ENCODE measurements around the gene CSNK2A1.

The CSNK2A1 gene

GRCh38 chr20:434221-434620, 109.4 kb downstream of the CSNK2A1 start:
- Histone ChIP-seq H3K4me1 (ENCODE audit: insufficient read depth, low read length) (peaks cover 4% of the 10 kb centered on the region; the same call in 1 of the 2 replicates), H3K36me3 (ENCODE audit: insufficient read depth, low read length) (peaks cover 4% of the 10 kb centered on the region), H3K9ac (ENCODE audit: low read depth, low read length) (no peak overlapping the region; the same call in 1 of the 2 replicates), H3K9me3 (ENCODE audit: control insufficient read depth, insufficient read depth, low read length) (no peaks in the 10 kb centered on the region)

- Histone ChIP-seq H3K9ac (ENCODE audit: low read depth, low read length) (no peak overlapping the region), H3K9me3 (ENCODE audit: control insufficient read depth, insufficient read depth, low read length) (no peaks in the 10 kb centered on the region), H3K36me3 (ENCODE audit: insufficient read depth, low read length) (peaks cover 4% of the 10 kb centered on the region), H3K4me1 (ENCODE audit: insufficient read depth, low read length) (peaks cover 4% of the 10 kb centered on the region; the same call in 1 of the 2 replicates)
Measured at GRCh38 chr20:433300-433975, 110.2 kb downstream of the CSNK2A1 start.

GRCh38 chr20:432677-433299, 110.8 kb downstream of the CSNK2A1 start:
- H3K9ac ChIP-seq (ENCODE audit: low read depth, low read length): no peak overlapping the region
- peaks cover 4% of the 10 kb centered on the region; the same call in 1 of the 2 replicates for H3K4me1 ChIP-seq (ENCODE audit: insufficient read depth, low read length)
- no peaks in the 10 kb centered on the region for H3K9me3 ChIP-seq (ENCODE audit: control insufficient read depth, insufficient read depth, low read length)
- peaks cover 4% of the 10 kb centered on the region for H3K36me3 ChIP-seq (ENCODE audit: insufficient read depth, low read length)

GRCh38 chr20:432208-432607, 111.4 kb downstream of the CSNK2A1 start:
- H3K36me3 ChIP-seq (ENCODE audit: insufficient read depth, low read length): peaks cover 1% of the 10 kb centered on the region
- no peaks in the 10 kb centered on the region for H3K9me3 ChIP-seq (ENCODE audit: control insufficient read depth, insufficient read depth, low read length)
- H3K9ac ChIP-seq (ENCODE audit: low read depth, low read length): no peak overlapping the region
- H3K4me1 ChIP-seq (ENCODE audit: insufficient read depth, low read length): peaks cover 4% of the 10 kb centered on the region; the same call in 1 of the 2 replicates

- no peaks in the 10 kb centered on the region; the same call in none of the 2 replicates for H3K36me3 ChIP-seq (ENCODE audit: insufficient read depth, low read length)
- H3K9me3 ChIP-seq (ENCODE audit: control insufficient read depth, insufficient read depth, low read length): no peaks in the 10 kb centered on the region
- H3K4me1 ChIP-seq (ENCODE audit: insufficient read depth, low read length): peaks cover 4% of the 10 kb centered on the region; the same call in 1 of the 2 replicates
- H3K9ac ChIP-seq (ENCODE audit: low read depth, low read length): no peak overlapping the region
Measured at GRCh38 chr20:431012-431904, 112.3 kb downstream of the CSNK2A1 start.

- no peaks in the 10 kb centered on the region; the same call in none of the 2 replicates for H3K36me3 ChIP-seq (ENCODE audit: insufficient read depth, low read length)
- H3K9ac ChIP-seq (ENCODE audit: low read depth, low read length): no peak overlapping the region
- H3K4me1 ChIP-seq (ENCODE audit: insufficient read depth, low read length): peaks cover 4% of the 10 kb centered on the region; the same call in 1 of the 2 replicates
- no peaks in the 10 kb centered on the region for H3K9me3 ChIP-seq (ENCODE audit: control insufficient read depth, insufficient read depth, low read length)
Measured at GRCh38 chr20:430091-430999, 113.2 kb downstream of the CSNK2A1 start.

- Histone ChIP-seq H3K4me1 (ENCODE audit: insufficient read depth, low read length) (no peaks in the 10 kb centered on the region), H3K9me3 (ENCODE audit: control insufficient read depth, insufficient read depth, low read length) (no peaks in the 10 kb centered on the region), H3K9ac (ENCODE audit: low read depth, low read length) (no peak overlapping the region), H3K36me3 (ENCODE audit: insufficient read depth, low read length) (no peaks in the 10 kb centered on the region; the same call in none of the 2 replicates)
Measured at GRCh38 chr20:428658-429200, 114.9 kb downstream of the CSNK2A1 start.

GRCh38 chr20:427849-428657, 115.5 kb downstream of the CSNK2A1 start:
- Histone ChIP-seq H3K4me1 (ENCODE audit: insufficient read depth, low read length) (no peaks in the 10 kb centered on the region), H3K36me3 (ENCODE audit: insufficient read depth, low read length) (no peaks in the 10 kb centered on the region; the same call in none of the 2 replicates), H3K9me3 (ENCODE audit: control insufficient read depth, insufficient read depth, low read length) (no peaks in the 10 kb centered on the region), H3K9ac (ENCODE audit: low read depth, low read length) (no peak overlapping the region)

GRCh38 chr20:427401-427800, 116.2 kb downstream of the CSNK2A1 start:
- no peaks in the 10 kb centered on the region for H3K4me1 ChIP-seq (ENCODE audit: insufficient read depth, low read length)
- H3K9me3 ChIP-seq (ENCODE audit: control insufficient read depth, insufficient read depth, low read length): no peaks in the 10 kb centered on the region
- no peaks in the 10 kb centered on the region; the same call in none of the 2 replicates for H3K36me3 ChIP-seq (ENCODE audit: insufficient read depth, low read length)
- H3K9ac ChIP-seq (ENCODE audit: low read depth, low read length): no peak overlapping the region

GRCh38 chr20:426566-426965, 117.0 kb downstream of the CSNK2A1 start:
- peaks cover 3% of the 10 kb centered on the region for H3K36me3 ChIP-seq (ENCODE audit: insufficient read depth, low read length)
- H3K9me3 ChIP-seq (ENCODE audit: control insufficient read depth, insufficient read depth, low read length): no peaks in the 10 kb centered on the region
- H3K4me1 ChIP-seq (ENCODE audit: insufficient read depth, low read length): no peaks in the 10 kb centered on the region
- H3K9ac ChIP-seq (ENCODE audit: low read depth, low read length): no peak overlapping the region
